NCI-H526 (cell line): Measurements from ENCODE around the gene MSH3.
"Not testable (repeated sequence)": the region's sequence is repeated elsewhere in the genome, so short reads cannot be mapped to it uniquely, and the experiment has no call there.

Experiments used
- DNase-seq, 2 experiments: peaks; one replicate each; lab custom pipeline; 2025; lab: John Stamatoyannopoulos, UW

MSH3 gene

DNA sequence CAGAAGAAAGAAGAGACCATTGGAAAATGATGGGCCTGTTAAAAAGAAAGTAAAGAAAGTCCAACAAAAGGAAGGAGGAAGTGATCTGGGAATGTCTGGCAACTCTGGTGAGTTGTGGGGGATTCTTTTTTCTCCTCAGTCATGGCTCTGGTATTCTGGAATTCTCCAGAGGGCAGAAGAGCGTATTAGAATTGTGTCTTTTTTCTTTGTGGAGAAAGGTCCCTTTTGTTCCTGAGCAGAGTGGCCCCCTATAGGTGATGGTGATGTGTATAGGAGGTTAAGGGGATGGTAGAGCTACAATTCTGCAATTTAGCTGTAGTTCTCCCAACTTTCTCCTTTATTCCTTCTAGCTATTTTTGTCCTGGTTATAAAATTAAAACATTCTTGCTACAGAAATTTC lies 2.0 kb downstream of the MSH3 start:
- DNase-seq = peak in 1 of 2 experiments; percentile 10

DNA sequence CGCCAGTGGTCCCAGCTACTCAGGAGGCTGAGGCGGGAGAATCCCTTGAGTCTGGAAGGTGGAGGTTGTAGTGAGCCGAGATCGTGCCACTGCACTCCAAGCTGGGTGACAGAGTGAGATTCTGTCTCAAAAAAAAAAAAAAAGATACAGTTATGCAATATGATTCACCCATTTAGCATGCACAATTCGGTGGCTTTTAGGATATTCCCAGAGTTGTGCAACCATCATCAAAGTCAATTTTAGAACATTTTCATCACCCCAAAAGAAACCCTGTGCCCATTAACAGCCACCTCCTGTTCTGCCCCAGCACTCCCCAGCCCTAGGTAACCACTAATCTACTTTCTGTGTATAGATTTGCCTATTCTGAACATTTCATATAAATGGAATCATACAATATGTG lies 4.7 kb downstream of the MSH3 start:
- DNase-seq = no peak

GRCh38 chr5:80660661-80661060 lies 6.2 kb downstream of the MSH3 start:
- not testable (repeated sequence) for DNase-seq

DNA sequence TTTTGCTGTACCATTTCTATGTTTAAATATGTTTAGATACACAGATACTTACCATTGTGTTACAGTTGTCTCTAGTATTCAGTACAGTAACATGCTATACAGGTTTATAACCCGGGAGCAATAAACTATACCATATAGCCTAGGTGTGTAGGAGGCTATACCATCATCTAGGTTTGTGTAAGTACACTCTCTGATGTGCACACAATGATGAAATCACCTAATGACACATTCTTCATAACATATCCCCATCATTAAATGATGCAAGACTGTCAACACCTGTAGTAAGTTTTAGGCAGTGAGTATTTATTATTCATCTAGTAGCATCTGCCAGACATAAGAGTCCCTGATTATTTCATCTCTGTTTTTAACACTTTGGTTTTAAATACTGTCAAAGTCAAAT lies 7.7 kb downstream of the MSH3 start:
- no peak for DNase-seq

DNA sequence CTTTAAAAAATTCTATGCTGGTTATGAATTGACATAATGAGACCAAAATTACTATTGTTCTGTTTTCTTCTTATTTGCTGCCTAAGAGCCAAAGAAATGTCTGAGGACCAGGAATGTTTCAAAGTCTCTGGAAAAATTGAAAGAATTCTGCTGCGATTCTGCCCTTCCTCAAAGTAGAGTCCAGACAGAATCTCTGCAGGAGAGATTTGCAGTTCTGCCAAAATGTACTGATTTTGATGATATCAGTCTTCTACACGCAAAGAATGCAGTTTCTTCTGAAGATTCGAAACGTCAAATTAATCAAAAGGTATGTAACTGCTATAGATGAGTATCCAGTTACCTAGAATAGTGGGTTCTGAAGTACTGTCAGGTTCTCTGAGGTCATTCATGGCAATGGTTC lies 10.6 kb downstream of the MSH3 start:
- DNase-seq = no peak

DNA sequence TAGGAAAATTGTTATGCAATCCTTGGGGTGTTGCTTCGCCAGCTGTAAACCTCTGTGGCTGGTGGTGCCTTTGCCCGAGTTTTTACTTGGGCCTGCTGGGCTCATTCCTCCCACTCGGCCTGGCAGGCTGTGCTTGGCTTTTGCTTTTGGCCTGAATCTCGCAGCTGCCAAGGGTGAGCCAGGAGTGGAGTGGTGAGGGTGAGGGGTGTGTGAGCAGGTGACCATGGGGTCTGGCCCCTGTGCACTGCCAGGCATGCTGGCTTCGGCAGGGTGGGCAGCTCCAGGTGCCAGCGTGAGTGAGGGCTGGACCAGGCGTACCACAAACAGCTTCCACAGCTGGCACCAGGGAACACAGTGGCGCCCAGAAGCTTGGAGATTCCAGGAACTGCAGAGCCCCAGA lies 12.9 kb downstream of the MSH3 start:
- no peak for DNase-seq

GRCh38 chr5:80668016-80668969 lies 13.8 kb downstream of the MSH3 start:
- DNase-seq = no peak

DNA sequence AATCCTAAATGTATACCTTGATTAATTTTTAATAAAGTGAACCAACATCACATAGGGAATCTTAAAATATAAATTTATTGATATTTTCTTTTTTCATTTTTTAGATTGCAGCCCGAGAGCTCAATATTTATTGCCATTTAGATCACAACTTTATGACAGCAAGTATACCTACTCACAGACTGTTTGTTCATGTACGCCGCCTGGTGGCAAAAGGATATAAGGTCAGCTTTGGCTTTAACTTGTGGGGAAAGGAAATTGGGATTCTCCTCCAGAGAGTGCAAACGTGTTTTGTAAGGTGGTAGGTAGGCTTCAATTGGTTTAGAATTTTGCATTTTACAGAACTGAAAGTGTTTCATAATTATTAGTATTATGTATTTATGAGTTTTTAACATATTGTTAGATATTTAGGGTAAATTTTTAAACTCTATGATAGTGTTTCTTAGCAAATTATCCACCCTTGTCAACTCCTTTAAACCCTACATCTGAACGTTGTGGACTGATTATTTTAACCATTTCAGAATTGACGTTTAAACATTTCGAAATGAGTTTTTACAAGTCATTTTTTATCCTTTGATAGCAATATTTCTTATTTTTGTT lies 17.8 kb downstream of the MSH3 start:
- peak; percentile 3 to 64 for DNase-seq

DNA sequence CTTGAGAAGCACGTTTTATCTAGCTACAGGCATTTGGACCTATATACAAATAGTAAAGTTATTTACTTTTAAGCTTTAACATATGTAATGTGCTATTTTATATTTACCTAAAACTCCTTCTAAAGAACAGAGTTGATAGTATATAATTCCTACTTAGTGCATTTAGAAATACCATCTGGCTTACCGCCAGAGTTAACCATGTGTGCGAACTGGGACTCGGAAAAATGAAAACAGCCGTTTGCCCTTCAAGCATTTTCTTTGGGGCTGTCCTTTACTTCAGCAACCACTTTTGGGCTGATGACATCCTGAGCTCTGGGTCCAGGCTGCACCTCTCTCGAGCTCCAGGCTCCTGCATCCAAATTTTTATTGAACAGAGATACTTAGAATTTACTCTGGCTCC lies 22.3 kb downstream of the MSH3 start:
- DNase-seq = no peak

DNA sequence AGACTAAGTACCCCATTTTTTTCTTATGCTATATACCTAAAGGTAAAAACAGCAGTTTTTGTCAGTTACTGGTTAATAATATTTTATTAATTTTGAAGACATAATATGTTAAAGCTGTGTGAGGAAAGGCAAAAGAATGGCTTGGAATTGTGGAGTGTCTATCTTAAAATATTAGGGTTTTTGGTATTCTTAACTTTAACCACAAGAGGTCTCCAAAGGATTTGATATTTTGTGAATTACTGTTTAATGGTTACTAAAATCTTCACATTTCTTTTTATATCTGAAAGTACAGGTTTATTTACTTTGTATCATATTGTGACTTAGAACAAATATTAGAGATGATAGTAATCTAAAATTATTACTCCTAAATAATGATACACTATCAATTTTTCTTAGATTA lies 32.3 kb downstream of the MSH3 start:
- DNase-seq = peak in 1 of 2 experiments; percentile 35

DNA sequence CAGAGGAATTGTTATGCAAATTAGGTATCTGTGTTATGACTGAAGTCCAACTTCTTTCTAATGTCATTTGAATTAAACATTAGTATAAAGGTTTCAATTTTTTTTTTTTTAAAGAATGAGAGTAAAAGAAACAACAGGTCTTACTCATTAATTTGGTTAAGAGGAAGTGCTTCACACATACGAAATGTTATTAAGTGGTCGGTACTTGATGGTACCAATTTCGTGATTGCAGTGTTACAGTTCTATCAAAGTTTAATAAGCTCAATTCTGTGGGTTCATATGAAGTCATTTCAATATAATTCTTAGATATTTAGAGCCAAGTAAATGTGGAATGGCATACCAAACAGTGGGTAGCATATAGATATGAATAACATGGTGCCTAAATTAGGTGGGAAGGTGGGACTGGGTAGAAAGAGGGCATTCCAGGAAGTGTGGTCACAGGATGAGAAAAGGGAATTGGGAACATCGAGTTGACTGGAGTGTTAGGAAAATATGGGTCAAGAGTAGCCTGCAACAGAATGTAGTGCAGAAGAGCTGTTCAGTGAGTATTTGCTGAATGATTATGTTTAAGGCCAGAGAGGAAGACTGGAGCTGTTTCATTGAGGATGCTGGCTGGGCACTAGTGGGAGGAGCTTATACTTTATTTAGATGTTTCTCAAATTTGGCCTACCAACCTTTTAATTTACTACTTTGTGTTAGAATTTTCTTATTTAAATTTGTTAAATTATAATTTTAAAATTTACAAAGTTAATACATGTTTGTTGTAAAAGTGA lies 34.4 kb downstream of the MSH3 start:
- no peak for DNase-seq

GRCh38 chr5:80689627-80690026 lies 35.2 kb downstream of the MSH3 start:
- no peak for DNase-seq

- no peak for DNase-seq
Observed at GRCh38 chr5:80695666-80696065, 41.2 kb downstream of the MSH3 start.

GRCh38 chr5:80696450-80696849 lies 42.0 kb downstream of the MSH3 start:
- no peak for DNase-seq

GRCh38 chr5:80697100-80697499 lies 42.6 kb downstream of the MSH3 start:
- DNase-seq = no peak

DNA sequence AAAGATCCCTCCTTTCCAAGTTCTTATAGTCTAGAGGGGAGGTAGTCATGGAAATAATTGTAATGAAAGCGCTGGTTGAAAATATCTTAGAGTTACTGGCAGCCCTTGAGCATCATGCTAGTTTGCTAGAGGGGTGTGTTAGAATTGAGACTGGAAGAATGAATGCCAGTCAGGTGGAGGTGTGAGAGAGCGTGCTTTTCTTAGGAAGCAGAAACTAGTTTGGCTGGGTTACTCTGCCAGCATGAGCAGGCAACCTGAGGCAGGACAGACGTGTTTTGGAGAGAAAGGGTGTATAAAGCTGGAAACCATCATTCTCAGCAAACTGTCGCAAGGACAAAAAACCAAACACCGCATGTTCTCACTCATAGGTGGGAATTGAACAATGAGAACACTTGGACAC lies 43.9 kb downstream of the MSH3 start:
- DNase-seq = no peak

DNA sequence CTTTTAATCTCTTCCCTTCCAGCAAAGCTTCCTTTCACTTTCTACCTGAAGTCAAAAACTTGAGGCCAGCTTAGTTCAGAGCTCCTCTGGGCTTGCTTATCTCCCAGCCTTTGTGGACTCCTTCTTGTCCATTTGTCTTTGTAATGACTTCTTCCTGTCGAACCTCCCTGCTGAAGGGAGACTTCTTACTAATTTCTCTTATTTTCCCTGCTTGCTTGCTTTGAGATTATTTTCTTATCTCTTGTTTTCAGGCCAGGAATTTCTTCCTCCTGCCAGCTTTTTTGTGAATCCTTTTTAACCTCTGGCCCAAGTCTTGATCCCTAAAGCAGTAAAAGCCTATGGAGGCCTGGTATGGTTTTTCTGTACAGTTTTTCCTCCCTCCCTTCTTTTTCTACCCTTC lies 47.1 kb downstream of the MSH3 start:
- no peak for DNase-seq

- DNase-seq = no peak
Observed at GRCh38 chr5:80703291-80703690, 48.8 kb downstream of the MSH3 start.

GRCh38 chr5:80703747-80704146 lies 49.3 kb downstream of the MSH3 start:
- no peak for DNase-seq

- no peak for DNase-seq
Observed at GRCh38 chr5:80704221-80704620, 49.8 kb downstream of the MSH3 start.

- DNase-seq = no peak
Observed at GRCh38 chr5:80705216-80705769, 50.8 kb downstream of the MSH3 start.

DNA sequence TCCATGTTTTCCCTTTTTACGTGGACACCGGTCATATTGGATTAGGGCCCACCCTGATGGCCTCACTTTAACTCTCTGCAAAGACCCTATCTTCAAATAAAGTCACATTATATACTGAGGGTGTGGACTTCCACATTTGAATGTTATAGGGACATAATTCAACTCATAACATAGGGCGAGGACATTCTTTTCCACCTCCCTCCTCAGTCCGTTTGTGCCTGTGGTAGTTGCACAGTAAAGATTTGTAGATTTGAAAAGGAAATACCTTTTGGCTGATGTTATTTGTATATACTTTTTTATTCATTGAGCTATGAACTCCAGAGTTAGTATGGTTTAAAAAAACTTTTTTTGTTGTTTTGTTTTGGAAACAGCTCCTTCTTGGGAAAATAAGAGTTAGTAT lies 51.3 kb downstream of the MSH3 start:
- DNase-seq = no peak
